Kasumi-1 (cell line): Measurements from ENCODE around the gene CCDC170.

ENCODE experiments used
- DNase-seq, 2 experiments: peaks; one replicate each; lab custom pipeline; 2025; lab: John Stamatoyannopoulos, UW

CCDC170 gene

GRCh38 chr6:151652325-151652724 is 158.5 kb downstream of the CCDC170 start:
- no peak for DNase-seq

GRCh38 chr6:151655099-151655498 is 161.3 kb downstream of the CCDC170 start:
- no peak for DNase-seq

- no peak for DNase-seq
Observed at GRCh38 chr6:151656392-151656791, 162.6 kb downstream of the CCDC170 start.

- no peak for DNase-seq
Observed at GRCh38 chr6:151658091-151658490, 164.3 kb downstream of the CCDC170 start.

- DNase-seq: no peak
Observed at GRCh38 chr6:151659212-151659611, 165.4 kb downstream of the CCDC170 start.

- no peak for DNase-seq
Observed at GRCh38 chr6:151661509-151661908, 167.7 kb downstream of the CCDC170 start.

GRCh38 chr6:151661928-151662327 is 168.1 kb downstream of the CCDC170 start:
- no peak for DNase-seq

- DNase-seq: no peak
Observed at GRCh38 chr6:151663559-151663958, 169.7 kb downstream of the CCDC170 start.

GRCh38 chr6:151664390-151664789 is 170.6 kb downstream of the CCDC170 start:
- no peak for DNase-seq

GRCh38 chr6:151665329-151665728 is 171.5 kb downstream of the CCDC170 start:
- DNase-seq: no peak

GRCh38 chr6:151666526-151666925 is 172.7 kb downstream of the CCDC170 start:
- DNase-seq: no peak

- DNase-seq: no peak
Observed at GRCh38 chr6:151669208-151669560, 175.4 kb downstream of the CCDC170 start.

- DNase-seq: no peak
Observed at GRCh38 chr6:151670116-151670515, 176.3 kb downstream of the CCDC170 start.
